OCI-LY3 (cell line): Measurements from ENCODE around the gene TEKT4.

Experiments used
- H2AFZ ChIP-seq: fragments of 200-600, 300-600 bp; shearing (Covaris generic); 2 replicates; pipeline ENCODE4 v1.6.0; 2014; ENCODE audit warnings: antibody characterized with exemption, low read depth, low read length
- H3K27ac ChIP-seq: fragments of 200-600, 300-600 bp; sonication (generic); 2 replicates; pipeline ENCODE4 v1.5.1; 2014; ENCODE audit warnings: mild to moderate bottlenecking, low read length, moderate library complexity, mixed read lengths
- H3K27me3 ChIP-seq: fragments of 200-600, 300-600 bp; sonication (generic); 2 replicates; pipeline ENCODE4 v1.6.1; 2014; ENCODE audit warnings: low read depth, low read length, mixed read lengths
- H3K36me3 ChIP-seq: fragments of 200-600, 300-600 bp; sonication (generic); replicated peaks from 2 replicates; pipeline ENCODE3; 2014; ENCODE audit warnings: low read depth, low read length, mixed read lengths
- H3K4me1 ChIP-seq: fragments of 300-600, 200-600 bp; sonication (generic); 2 replicates; pipeline ENCODE4 v1.6.1; 2014; ENCODE audit warnings: low read length, mixed read lengths
- H3K4me2 ChIP-seq: fragments of 200-600, 300-600 bp; sonication (generic); 2 replicates; pipeline ENCODE4 v1.6.1; 2014; ENCODE audit warnings: low read length, mixed read lengths
- H3K4me3 ChIP-seq: fragments of 300-600, 200-600 bp; sonication (generic); 2 replicates; pipeline ENCODE4 v1.5.1; 2014; ENCODE audit warnings: antibody characterized with exemption, mild to moderate bottlenecking, low read length, moderate library complexity
- H3K79me2 ChIP-seq: fragments of 300-600, 200-600 bp; shearing (Covaris generic); 2 replicates; pipeline ENCODE4 v1.6.1; 2014; ENCODE audit warnings: mild to moderate bottlenecking, low read length, mixed read lengths
- H3K9ac ChIP-seq: fragments of 300-600, 200-600 bp; shearing (Covaris generic); 2 replicates; pipeline ENCODE4 v1.6.0; 2014; ENCODE audit warnings: mild to moderate bottlenecking, low read length, moderate library complexity
- H3K9me3 ChIP-seq: fragments of 200-600, 300-600 bp; shearing (Covaris generic); 2 replicates; pipeline ENCODE4 v1.6.1; 2014; ENCODE audit warnings: low read length, mixed read lengths; ENCODE audit not compliant: insufficient read depth
- H4K20me1 ChIP-seq: fragments of 200-600, 300-600 bp; sonication (generic); 2 replicates; pipeline ENCODE4 v1.6.1; 2016; ENCODE audit warnings: low read length, mixed read lengths; ENCODE audit not compliant: insufficient read depth
- EZH2phosphoT487 ChIP-seq: fragments of 200-600 bp; shearing (Covaris generic); IDR thresholded peaks from 2 replicates; pipeline ENCODE4 v1.6.1; 2018; ENCODE audit warnings: antibody characterized with exemption, mixed run types, low read depth
- TF ChIP-seq, protein P1 (sequence below): fragments of 200-600, 300-600 bp; sonication (generic); IDR thresholded peaks from 2 replicates; pipeline ENCODE4 v1.5.1; 2014; ENCODE audit warnings: antibody characterized with exemption, low read length, low read depth

Gene TEKT4

DNA sequence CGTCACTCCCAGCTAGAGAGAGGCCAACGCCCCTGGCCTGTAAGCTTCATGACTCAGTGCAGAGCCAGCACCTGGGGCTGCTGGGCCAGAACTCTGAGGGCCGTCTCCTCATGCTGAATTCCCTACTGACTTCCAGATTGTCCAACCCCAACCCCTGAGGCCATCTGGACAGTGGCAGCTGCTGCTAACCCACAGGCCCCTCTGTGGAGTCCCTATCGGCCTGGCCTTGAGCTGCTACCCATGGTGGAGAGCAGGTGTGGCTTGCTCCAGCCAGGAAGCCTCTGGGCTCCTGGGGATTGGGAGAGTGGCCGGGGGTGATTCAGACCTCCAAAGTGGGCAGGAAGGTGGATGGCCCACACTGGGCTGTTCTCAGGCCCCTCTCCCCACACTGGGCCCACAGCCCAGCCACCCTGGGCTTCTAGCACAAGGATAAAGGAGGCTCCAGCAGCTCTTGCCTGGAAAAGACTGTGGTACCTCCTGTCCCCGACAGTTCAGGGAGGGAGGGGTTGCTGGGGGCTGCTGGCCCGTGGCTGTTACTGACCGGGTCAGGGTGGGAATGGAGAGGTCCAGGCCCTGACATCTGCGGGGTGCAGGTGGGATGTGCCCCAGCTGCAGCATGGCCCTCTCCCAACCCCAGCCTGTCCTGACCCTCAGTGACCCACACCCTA is 8.2 kb downstream of the TEKT4 start:
- H2AFZ ChIP-seq: no peak overlapping the region
- no peaks in the 10 kb centered on the region for H3K9me3 ChIP-seq

DNA sequence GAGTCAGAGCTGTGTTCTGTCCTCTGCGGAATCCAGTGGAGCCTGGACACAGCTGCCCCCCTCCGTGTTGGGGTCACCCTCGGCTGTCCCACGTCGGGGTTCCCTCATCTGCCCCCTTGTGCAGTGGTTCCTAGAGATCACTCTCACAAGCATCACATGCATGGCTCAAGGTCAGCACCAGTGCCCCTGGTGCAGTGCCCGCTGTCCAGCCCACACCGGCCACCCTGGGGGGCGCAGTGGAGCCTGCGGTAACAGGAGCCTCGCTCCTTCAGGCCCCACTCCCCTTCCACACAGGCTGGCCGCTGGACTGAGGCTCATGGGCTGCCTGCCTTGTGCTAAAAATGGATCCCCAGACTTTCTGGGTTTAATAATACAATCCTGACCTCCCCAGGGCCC is 8.8 kb downstream of the TEKT4 start:
- no peaks in the 10 kb centered on the region for H4K20me1 ChIP-seq
- H3K36me3 ChIP-seq: no peaks in the 10 kb centered on the region
- H2AFZ ChIP-seq: no peak overlapping the region
- no peaks in the 10 kb centered on the region for H3K9me3 ChIP-seq
- no peaks in the 10 kb centered on the region for H3K27me3 ChIP-seq
- no peaks in the 10 kb centered on the region for H3K4me1 ChIP-seq
- TF ChIP-seq EZH2phosphoT487: no peak
- TF ChIP-seq, protein P1, sequence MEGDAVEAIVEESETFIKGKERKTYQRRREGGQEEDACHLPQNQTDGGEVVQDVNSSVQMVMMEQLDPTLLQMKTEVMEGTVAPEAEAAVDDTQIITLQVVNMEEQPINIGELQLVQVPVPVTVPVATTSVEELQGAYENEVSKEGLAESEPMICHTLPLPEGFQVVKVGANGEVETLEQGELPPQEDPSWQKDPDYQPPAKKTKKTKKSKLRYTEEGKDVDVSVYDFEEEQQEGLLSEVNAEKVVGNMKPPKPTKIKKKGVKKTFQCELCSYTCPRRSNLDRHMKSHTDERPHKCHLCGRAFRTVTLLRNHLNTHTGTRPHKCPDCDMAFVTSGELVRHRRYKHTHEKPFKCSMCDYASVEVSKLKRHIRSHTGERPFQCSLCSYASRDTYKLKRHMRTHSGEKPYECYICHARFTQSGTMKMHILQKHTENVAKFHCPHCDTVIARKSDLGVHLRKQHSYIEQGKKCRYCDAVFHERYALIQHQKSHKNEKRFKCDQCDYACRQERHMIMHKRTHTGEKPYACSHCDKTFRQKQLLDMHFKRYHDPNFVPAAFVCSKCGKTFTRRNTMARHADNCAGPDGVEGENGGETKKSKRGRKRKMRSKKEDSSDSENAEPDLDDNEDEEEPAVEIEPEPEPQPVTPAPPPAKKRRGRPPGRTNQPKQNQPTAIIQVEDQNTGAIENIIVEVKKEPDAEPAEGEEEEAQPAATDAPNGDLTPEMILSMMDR: no peak
- H3K4me3 ChIP-seq: no peak overlapping the region
- H3K27ac ChIP-seq: no peak overlapping the region
- H3K9ac ChIP-seq: no peak overlapping the region
- no peaks in the 10 kb centered on the region for H3K79me2 ChIP-seq
- no peak overlapping the region for H3K4me2 ChIP-seq

More for the DNA sequence above, 8.2 kb downstream of the TEKT4 start:
- Histone ChIP-seq H3K36me3 (no peaks in the 10 kb centered on the region), H3K4me2 (no peak overlapping the region), H3K4me3 (no peak overlapping the region), H3K4me1 (no peaks in the 10 kb centered on the region), H4K20me1 (no peaks in the 10 kb centered on the region), H3K27me3 (no peaks in the 10 kb centered on the region), H3K9ac (no peak overlapping the region), H3K27ac (no peak overlapping the region), H3K79me2 (no peaks in the 10 kb centered on the region)
- TF ChIP-seq, protein P1: no peak
- TF ChIP-seq EZH2phosphoT487: no peak

DNA sequence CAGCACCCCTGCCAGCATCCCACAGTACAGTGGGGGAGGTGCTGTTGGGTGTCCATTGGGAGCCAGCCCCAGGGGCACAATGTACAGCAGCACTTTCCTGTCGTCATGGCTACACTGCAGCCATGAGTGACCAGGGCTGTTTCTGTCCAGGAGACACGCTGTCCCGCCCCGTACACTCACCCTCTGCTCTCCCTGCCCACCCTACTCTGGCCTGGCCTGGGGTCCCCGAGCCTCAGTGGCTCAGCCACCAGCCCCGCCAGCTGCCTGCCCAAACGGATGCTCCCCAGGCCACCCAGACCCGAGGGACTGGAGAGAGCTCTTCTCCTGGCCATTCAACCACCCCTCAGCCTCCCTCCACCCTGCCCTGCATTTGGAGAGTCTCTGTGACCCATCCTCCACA is 9.3 kb downstream of the TEKT4 start:
- Histone ChIP-seq H3K4me1 (no peaks in the 10 kb centered on the region), H3K9ac (no peak overlapping the region), H3K79me2 (no peaks in the 10 kb centered on the region), H3K4me2 (no peak overlapping the region), H3K27me3 (no peaks in the 10 kb centered on the region), H3K9me3 (no peaks in the 10 kb centered on the region), H3K36me3 (no peaks in the 10 kb centered on the region), H4K20me1 (no peaks in the 10 kb centered on the region), H2AFZ (no peak overlapping the region), H3K4me3 (no peak overlapping the region), H3K27ac (no peak overlapping the region)
- TF ChIP-seq, protein P1: no peak
- no peak for TF ChIP-seq EZH2phosphoT487

DNA sequence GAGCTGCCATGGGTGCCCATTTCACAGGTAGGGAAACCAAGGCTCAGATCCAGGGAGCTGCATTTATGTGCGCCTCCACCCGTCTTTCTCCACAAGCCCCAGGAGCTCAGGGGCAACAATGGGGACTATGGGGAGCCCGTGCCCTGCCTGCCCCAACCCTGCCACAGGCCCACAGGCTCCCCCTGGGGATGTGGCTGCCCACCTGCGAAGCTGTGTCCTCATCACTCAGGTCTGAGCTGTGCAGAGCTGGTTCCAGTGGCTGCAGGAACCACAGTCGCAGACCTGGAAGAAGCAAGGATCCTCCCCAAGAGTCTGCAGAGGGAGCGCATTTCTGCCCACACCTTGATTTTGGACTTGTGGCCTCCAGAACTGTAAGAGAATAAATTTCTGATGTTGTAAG is 9.8 kb downstream of the TEKT4 start:
- Histone ChIP-seq H3K9me3 (no peaks in the 10 kb centered on the region), H4K20me1 (no peaks in the 10 kb centered on the region), H3K4me1 (no peaks in the 10 kb centered on the region), H3K9ac (no peak overlapping the region), H3K36me3 (no peaks in the 10 kb centered on the region), H3K27me3 (no peaks in the 10 kb centered on the region), H3K27ac (no peak overlapping the region), H3K4me2 (no peak overlapping the region), H3K79me2 (no peaks in the 10 kb centered on the region), H2AFZ (no peak overlapping the region), H3K4me3 (no peak overlapping the region)
- no peak for TF ChIP-seq EZH2phosphoT487
- TF ChIP-seq, protein P1: no peak
